GM12892 (cell line): Measurements from ENCODE around the gene LAMC2.

Experiments
- DNase-seq: peaks from one replicate; pipeline ENCODE4 v3.0.0; 2011; ENCODE audit not compliant: insufficient read length
- FAIRE-seq: peaks from 2 replicates; lab custom pipeline; 2011; peaks lifted over from hg19 to GRCh38; lab: Jason Lieb, UNC
- POLR2A ChIP-seq: IDR thresholded peaks from 2 replicates; pipeline ENCODE4 v1.6.1; 2011; ENCODE audit warnings: low read depth, low read length, control low read depth
- POLR2AphosphoS5 ChIP-seq: IDR thresholded peaks from 2 replicates; pipeline ENCODE4 v1.6.1; 2011; ENCODE audit warnings: low read depth, low read length, control low read depth
- TAF1 ChIP-seq: IDR thresholded peaks from 2 replicates; pipeline ENCODE4 v1.6.1; 2011; ENCODE audit warnings: low read depth, mild to moderate bottlenecking, control low read depth, low read length, borderline replicate concordance

Gene LAMC2

GRCh38 chr1:183243161-183244050 is 57.3 kb downstream of the LAMC2 start:
- DNase-seq: no peak
- FAIRE-seq: no peak
- no peak for TF ChIP-seq POLR2A
- no peak for TF ChIP-seq POLR2AphosphoS5
- TF ChIP-seq TAF1: no peak

- FAIRE-seq (no peak), DNase-seq (no peak)
- TF ChIP-seq POLR2AphosphoS5 (no peak), TAF1 (no peak), POLR2A (no peak)
Measured at GRCh38 chr1:183244466-183244865, 58.4 kb downstream of the LAMC2 start.

GRCh38 chr1:183245357-183245756 is 59.3 kb downstream of the LAMC2 start:
- no peak for DNase-seq
- no peak for FAIRE-seq
- no peak for TF ChIP-seq POLR2A

GRCh38 chr1:183246436-183246835 is 60.4 kb downstream of the LAMC2 start:
- DNase-seq (no peak), FAIRE-seq (no peak)

GRCh38 chr1:183247066-183247465 is 61.0 kb downstream of the LAMC2 start:
- FAIRE-seq (no peak), DNase-seq (no peak)
- TF ChIP-seq POLR2A (no peak), POLR2AphosphoS5 (no peak), TAF1 (no peak)

More at GRCh38 chr1:183246436-183246835, 60.4 kb downstream of the LAMC2 start:
- TF ChIP-seq POLR2A: no peak
- TF ChIP-seq POLR2AphosphoS5: no peak
- no peak for TF ChIP-seq TAF1

GRCh38 chr1:183247484-183247883 is 61.4 kb downstream of the LAMC2 start:
- FAIRE-seq (no peak), DNase-seq (no peak)
- TF ChIP-seq POLR2A (no peak), TAF1 (no peak), POLR2AphosphoS5 (no peak)

- TF ChIP-seq TAF1 (no peak), POLR2A (no peak)
- no peak for DNase-seq
- FAIRE-seq: no peak
Measured at GRCh38 chr1:183247931-183248330, 61.9 kb downstream of the LAMC2 start.

GRCh38 chr1:183248989-183249691 is 63.1 kb downstream of the LAMC2 start:
- no peak for FAIRE-seq
- no peak for DNase-seq
- TF ChIP-seq TAF1 (no peak), POLR2A (no peak), POLR2AphosphoS5 (no peak)

- DNase-seq: no peak
- FAIRE-seq: no peak
- no peak for TF ChIP-seq TAF1
Measured at GRCh38 chr1:183249941-183250452, 63.9 kb downstream of the LAMC2 start.

- DNase-seq (no peak), FAIRE-seq (no peak)
- TF ChIP-seq POLR2A: no peak
Measured at GRCh38 chr1:183251101-183251958, 65.3 kb downstream of the LAMC2 start.

- no peak for DNase-seq
- FAIRE-seq: no peak
- TF ChIP-seq POLR2AphosphoS5 (no peak), TAF1 (no peak), POLR2A (no peak)
Measured at GRCh38 chr1:183251959-183252450, 65.9 kb downstream of the LAMC2 start.
